Measurements from ENCODE around the gene RPL21.

RPL21 gene

DNA sequence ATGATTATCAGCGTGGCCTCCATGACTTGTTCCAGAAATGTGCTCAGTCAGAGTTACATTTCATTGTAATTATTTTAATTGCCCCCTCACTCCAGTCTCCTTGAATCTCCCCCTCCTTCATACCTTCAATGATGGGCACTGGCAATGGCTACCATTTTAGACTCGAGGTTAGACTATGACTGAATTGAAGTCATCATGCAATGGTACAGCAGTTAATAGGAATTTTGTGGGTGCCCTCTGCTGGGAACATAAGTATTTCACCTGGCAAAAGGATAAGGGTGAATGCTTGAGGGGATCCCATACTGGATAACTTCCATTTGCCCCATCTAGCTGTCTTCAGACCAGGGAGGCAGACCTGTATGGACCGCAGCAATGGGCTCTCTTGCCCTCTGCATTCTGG is 47.5 kb upstream of the RPL21 start:
- Histone ChIP-seq H3K27ac (ENCODE audit: extremely low read depth, low read depth, low read length) (no peak overlapping the region), H3K4me1 (ENCODE audit: control insufficient read depth, insufficient read depth, low read length) (0 out of 2 replicates have a peak, but pooled peaks cover 6% of the 10 kb centered on the region), H3K9me3 (ENCODE audit: control insufficient read depth, insufficient read depth, low read depth, low read length) (no peaks in the 10 kb centered on the region), H3K4me3 (ENCODE audit: low read depth, low read length) (no peak overlapping the region), H3K36me3 (ENCODE audit: control insufficient read depth in 2 of 2, insufficient read depth in 1 of 2, low read length in 2 of 2) (no peaks in the 10 kb centered on the region)
- ChIA-PET CTCF (interaction anchor here (0.6 kb wide), 2 partner anchors 230 to 851 kb away, joined by 4 to 5 read pairs; no protein-coding TSS in a partner anchor), POLR2A (interaction anchor here (1.5 kb wide), 1 partner anchor 8 kb away, joined by 3 read pairs; no protein-coding TSS in a partner anchor)
- no peak for TF ChIP-seq SCRT2 (tag by site-specific recombination; IDR thresholded peaks at IDR 0.05)
- TF ChIP-seq, protein P1, sequence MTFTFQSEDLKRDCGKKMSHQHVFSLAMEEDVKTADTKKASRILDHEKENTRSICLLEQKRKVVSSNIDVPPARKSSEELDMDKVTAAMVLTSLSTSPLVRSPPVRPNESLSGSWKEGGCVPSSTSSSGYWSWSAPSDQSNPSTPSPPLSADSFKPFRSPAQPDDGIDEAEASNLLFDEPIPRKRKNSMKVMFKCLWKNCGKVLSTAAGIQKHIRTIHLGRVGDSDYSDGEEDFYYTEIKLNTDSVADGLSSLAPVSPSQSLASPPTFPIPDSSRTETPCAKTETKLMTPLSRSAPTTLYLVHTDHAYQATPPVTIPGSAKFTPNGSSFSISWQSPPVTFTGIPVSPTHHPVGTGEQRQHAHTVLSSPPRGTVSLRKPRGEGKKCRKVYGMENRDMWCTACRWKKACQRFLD (tag by site-specific recombination; IDR thresholded peaks at IDR 0.05) = no peak
- no peak for TF ChIP-seq ZBTB49 (tag by site-specific recombination; IDR thresholded peaks at IDR 0.05; ENCODE audit: low read depth)
- TF ChIP-seq GLI2 (tag by site-specific recombination; IDR thresholded peaks at IDR 0.05; ENCODE audit: borderline replicate concordance, low read depth) = no peak
- TF ChIP-seq GLIS1 (tag by site-specific recombination; IDR thresholded peaks at IDR 0.05) = no peak
- no peak for TF ChIP-seq BCL11B (tag by site-specific recombination; IDR thresholded peaks at IDR 0.05; ENCODE audit: low read depth)
- TF ChIP-seq, protein P2, sequence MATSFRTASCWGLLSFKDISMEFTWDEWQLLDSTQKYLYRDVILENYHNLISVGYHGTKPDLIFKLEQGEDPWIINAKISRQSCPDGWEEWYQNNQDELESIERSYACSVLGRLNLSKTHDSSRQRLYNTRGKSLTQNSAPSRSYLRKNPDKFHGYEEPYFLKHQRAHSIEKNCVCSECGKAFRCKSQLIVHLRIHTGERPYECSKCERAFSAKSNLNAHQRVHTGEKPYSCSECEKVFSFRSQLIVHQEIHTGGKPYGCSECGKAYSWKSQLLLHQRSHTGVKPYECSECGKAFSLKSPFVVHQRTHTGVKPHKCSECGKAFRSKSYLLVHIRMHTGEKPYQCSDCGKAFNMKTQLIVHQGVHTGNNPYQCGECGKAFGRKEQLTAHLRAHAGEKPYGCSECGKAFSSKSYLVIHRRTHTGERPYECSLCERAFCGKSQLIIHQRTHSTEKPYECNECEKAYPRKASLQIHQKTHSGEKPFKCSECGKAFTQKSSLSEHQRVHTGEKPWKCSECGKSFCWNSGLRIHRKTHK (tag by site-specific recombination; IDR thresholded peaks at IDR 0.05) = no peak
- no peak for TF ChIP-seq ZNF558 (tag by site-specific recombination; IDR thresholded peaks at IDR 0.05)
- TF ChIP-seq ZNF175 (tag by site-specific recombination; IDR thresholded peaks at IDR 0.05) = no peak

DNA sequence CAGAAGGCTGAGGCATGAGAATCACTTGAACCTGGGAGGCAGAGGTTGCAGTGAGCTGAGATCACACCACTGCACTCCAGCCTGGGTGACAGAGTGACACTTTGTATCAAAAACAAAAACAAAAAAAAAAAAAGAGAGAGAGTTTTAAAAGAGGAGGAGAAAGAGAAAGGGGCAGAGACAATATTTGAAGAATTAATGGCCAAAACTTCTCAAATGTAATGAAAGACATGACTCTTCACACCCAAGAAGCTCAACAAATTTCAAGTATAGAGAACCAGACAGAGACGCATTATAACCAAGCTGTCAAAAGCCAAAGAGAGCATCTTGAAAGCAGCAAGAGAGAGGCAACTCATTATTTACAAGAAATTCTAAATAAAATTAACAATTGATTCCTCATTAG is 42.8 kb upstream of the RPL21 start:
- ChIA-PET CTCF (no interaction called here), POLR2A (no interaction called here)
- TF ChIP-seq ZNF394 (tag by site-specific recombination; IDR thresholded peaks at IDR 0.05; ENCODE audit: borderline replicate concordance) (no peak), ZNF558 (tag by site-specific recombination; IDR thresholded peaks at IDR 0.05) (peak; percentile 96), ZNF514 (tag by site-specific recombination; IDR thresholded peaks at IDR 0.05) (no peak), OSR2 (tag by site-specific recombination; IDR thresholded peaks at IDR 0.05) (no peak)
- Histone ChIP-seq H3K4me1 (ENCODE audit: control insufficient read depth, insufficient read depth, low read length) (no peaks in the 10 kb centered on the region), H3K4me3 (ENCODE audit: low read depth, low read length) (no peak overlapping the region), H3K27ac (ENCODE audit: extremely low read depth, low read depth, low read length) (no peak overlapping the region), H3K36me3 (ENCODE audit: control insufficient read depth in 2 of 2, insufficient read depth in 1 of 2, low read length in 2 of 2) (no peaks in the 10 kb centered on the region), H3K9me3 (ENCODE audit: control insufficient read depth, insufficient read depth, low read depth, low read length) (no peaks in the 10 kb centered on the region)

GRCh38 chr13:27211271-27211670 is 40.1 kb upstream of the RPL21 start:
- ChIA-PET POLR2A (interaction anchor here (1.2 kb wide), 1 partner anchor 59 kb away, joined by 3 read pairs; the partner anchor contains the start of gene RASL11A), CTCF (no interaction called here)
- TF ChIP-seq ZNF140 (tag by site-specific recombination; IDR thresholded peaks at IDR 0.05) (peak; percentile 96), HOXD13 (CRISPR knock-in tag; IDR thresholded peaks at IDR 0.05; ENCODE audit: borderline replicate concordance) (no peak)
- Histone ChIP-seq H3K4me3 (ENCODE audit: low read depth, low read length) (no peak overlapping the region), H3K36me3 (ENCODE audit: control insufficient read depth in 2 of 2, insufficient read depth in 1 of 2, low read length in 2 of 2) (no peaks in the 10 kb centered on the region), H3K9me3 (ENCODE audit: control insufficient read depth, insufficient read depth, low read depth, low read length) (no peaks in the 10 kb centered on the region), H3K4me1 (ENCODE audit: control insufficient read depth, insufficient read depth, low read length) (no peaks in the 10 kb centered on the region), H3K27ac (ENCODE audit: extremely low read depth, low read depth, low read length) (no peak overlapping the region)
